HG02938 (cell line): ENCODE data around the gene CPSF3.
A peak's percentile ranks its signal among the peaks of the same experiment; 100 is the strongest.

Experiments
- ATAC-seq: cut with Tn5 transposase; IDR thresholded peaks from one replicate; pipeline ENCODE4 v1.9.1; 2021; ENCODE audit warnings: mild to moderate bottlenecking, moderate library complexity; ENCODE audit not compliant: unreplicated experiment

CPSF3 gene

GRCh38 chr2:9416962-9417316 is 6.5 kb upstream of the CPSF3 start:
- no peak for ATAC-seq

- no peak for ATAC-seq
Measured at GRCh38 chr2:9417725-9418124, 5.7 kb upstream of the CPSF3 start.

DNA sequence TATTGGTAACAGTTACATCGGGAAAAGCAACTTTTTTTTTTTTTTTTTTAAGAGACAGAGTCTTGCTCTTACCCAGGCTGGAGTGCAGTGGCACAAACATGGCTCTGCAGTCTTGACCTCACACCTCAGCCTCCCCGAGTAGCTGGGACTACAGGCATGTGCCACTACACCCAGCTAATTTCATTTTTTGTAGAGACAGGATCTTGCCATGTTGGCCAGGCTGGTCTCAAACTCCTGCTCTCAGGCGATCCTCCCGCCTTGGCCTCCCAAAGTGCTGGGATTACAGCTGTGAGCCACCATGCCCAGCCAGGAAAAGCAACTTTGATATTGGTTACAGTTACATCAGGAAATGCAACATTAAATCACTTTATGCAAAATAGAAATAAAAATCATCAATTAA is 4.7 kb upstream of the CPSF3 start:
- ATAC-seq = no peak

GRCh38 chr2:9419541-9419940 is 3.9 kb upstream of the CPSF3 start:
- no peak for ATAC-seq

DNA sequence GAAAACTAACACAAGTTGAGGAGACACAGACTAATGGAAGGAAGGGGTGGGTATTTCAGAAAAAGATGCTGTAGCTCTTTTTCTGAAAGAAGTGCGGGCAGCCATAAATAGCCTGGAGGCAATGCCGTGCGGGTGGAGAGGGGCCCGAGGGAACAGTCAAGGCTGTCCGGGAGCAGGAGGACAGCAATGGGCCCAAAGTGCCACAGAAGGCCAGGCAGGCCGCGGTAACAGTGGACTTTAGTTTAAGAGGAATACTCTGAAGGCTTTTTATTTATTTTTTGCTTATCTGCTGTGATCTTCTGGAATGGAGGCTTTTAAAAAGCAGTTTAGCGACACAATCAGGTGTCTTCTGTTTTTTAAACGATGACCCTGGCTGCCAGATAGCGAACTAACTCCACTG is 3.0 kb upstream of the CPSF3 start:
- no peak for ATAC-seq

GRCh38 chr2:9422321-9423099 is 944 bp upstream of the CPSF3 start:
- ATAC-seq = peak; percentile 42

- ATAC-seq = peak; percentile 10
Measured at GRCh38 chr2:9423922-9424272, 443 bp downstream of the CPSF3 start.

GRCh38 chr2:9424447-9425164 is 1.2 kb downstream of the CPSF3 start:
- no peak for ATAC-seq

GRCh38 chr2:9428965-9429577 is 5.6 kb downstream of the CPSF3 start:
- ATAC-seq = no peak

GRCh38 chr2:9430316-9431293 is 7.2 kb downstream of the CPSF3 start:
- ATAC-seq = no peak

DNA sequence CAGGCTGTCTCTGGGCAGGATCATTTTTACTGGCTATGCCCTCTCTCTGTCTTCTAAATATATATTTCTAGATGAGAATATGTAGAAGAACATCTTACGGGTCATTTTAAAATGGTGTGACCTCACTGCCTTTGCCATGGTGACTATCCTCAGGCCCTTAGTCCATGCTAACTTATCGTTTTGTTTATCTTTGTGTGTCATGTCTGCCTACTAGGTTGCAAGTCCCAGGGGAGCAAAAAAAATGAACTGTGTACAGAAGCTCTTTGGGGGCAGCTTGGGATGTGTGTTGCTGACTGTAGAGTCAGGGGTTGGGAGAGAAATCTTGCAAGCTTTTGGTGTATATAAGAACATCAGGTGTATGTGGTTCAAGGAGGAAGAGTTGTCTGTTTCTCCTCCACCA is 11.0 kb downstream of the CPSF3 start:
- ATAC-seq = no peak

DNA sequence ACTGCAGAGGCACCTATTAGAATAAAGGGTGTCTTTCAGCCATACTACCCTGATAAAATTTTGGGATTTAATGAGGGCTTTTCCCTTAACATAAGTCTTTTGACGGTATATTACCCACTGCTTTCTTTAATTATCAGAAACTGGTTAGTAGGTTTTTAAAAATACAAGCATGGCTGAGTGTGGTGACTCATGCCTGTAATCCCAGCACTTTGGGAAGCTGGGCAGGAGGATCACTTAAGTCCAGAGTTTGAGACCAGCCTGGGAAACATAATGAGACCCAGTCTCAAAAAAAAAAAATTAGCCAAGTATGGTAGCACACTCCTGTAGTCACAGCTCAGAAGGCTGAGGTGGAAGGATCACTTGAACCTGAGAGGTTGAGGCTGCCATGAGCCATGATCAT is 16.1 kb downstream of the CPSF3 start:
- ATAC-seq = no peak

DNA sequence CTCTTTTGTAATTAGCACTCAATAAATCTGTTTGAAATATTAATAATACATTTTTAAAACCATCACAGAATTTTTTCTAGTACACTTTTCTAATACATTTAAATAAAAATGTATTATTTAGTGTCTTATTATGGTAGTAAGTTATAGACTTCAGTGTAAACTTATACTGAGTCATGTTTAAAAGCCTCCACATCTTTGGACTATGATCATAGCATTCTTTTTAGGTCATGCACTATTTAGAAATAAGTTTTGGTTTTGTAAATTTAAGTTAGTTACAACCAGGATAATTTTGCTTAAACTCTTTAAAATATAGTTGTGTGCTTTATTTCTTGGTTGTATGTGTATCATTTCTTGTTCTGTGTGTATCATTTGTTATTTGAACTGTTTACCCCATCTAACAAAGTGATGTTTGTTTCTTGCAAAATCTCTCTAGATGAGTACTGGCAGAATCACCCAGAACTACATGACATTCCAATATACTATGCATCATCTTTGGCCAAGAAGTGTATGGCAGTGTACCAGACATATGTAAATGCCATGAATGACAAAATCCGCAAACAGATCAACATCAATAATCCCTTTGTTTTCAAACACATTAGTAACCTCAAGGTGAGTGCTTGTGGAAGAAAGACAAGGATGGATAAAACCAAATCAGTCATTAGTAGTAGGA is 16.7 kb downstream of the CPSF3 start:
- ATAC-seq = no peak

GRCh38 chr2:9441556-9441955 is 18.1 kb downstream of the CPSF3 start:
- ATAC-seq = no peak

- ATAC-seq = no peak
Measured at GRCh38 chr2:9443526-9443925, 20.1 kb downstream of the CPSF3 start.

- no peak for ATAC-seq
Measured at GRCh38 chr2:9445089-9445488, 21.6 kb downstream of the CPSF3 start.

DNA sequence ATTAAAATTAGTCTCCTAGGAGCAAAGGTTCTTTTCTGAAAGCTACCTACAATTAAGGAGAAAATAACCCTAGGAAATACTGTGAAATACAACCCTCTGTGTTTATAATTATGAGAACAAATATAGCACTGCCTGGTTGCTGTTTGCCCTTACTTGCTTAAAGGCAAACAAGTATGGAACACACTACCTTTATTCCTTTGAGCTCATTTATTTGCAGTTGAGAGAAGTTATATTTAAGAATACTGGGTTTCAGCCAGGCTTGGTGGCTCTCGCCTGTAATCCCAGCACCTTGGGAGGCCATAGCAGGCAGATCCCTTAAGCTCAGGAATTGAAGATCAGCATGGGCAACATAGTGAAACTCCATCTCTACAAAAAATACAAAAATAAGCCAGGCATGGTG is 27.8 kb downstream of the CPSF3 start:
- no peak for ATAC-seq

DNA sequence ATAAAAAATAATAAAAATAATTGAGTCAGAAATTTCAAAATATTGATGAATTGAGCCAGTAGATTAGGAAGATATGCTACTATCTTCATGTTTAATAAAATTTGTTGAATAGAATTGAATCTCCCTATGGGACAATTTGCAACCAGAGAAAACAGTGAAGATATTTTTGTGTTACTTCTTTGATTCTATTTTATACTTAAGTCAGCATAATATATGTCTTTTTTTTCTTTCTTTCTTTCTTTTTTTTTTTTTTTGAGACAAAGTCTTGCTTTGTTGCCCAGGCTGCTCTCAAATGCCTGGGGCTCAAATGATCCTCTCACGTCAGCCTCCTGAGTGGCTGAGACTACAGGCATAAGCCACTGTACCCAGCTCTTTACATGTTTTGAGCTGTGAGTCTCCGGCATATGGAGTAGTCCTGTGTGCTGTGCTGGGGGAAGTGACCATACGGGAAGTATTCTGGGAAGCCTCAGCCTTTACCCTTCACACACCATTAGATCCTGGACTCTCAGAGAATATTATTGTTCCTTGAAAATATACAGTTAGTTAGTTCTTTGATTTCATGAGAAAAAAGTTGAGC is 37.1 kb downstream of the CPSF3 start:
- no peak for ATAC-seq

DNA sequence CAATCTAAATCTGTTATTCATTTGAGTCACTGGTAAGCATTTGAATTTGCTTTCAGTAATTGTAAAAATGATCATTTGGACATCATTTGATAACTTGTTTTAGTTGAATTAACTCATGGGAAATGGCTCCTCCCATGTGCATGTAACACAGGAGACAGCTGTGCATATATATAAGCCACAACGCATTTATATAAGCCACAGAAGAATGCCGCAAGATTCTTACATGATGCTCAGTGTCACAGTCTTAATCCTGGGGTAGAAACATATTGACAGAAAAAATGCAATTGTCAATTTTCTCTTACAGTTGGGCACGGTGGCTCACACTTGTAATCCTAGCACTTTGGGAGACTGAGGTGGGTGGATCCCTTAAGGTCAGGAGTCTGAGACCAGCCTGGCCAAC is 37.6 kb downstream of the CPSF3 start:
- ATAC-seq = no peak

- no peak for ATAC-seq
Measured at GRCh38 chr2:9462313-9462712, 38.9 kb downstream of the CPSF3 start.
